OCI-LY7 (cell line): ENCODE measurements around the gene FAM110D. TPM values are rescaled to one million over a fixed set of nuclear protein-coding genes. Genes with fewer than 3 reads are reported as not detected.
A peak's percentile ranks its signal among the peaks of the same experiment; 100 is the strongest.

ENCODE experiments used
- BruUV-seq: library from RNA; stranded (reverse); fragments of 400-500 nt; replicated peaks from 2 replicates; lab custom pipeline; 2021; lab: Mats Ljungman, UMichigan
- CTCF ChIA-PET: fragments of 300-600 bp; sonication (Branson Sonifier 250); formaldehyde crosslinking; loops from one replicate; lab custom pipeline; 2022; ENCODE audit warnings: antibody characterized with exemption; ENCODE audit not compliant: unreplicated experiment; lab: Charles Lee
- POLR2A ChIA-PET: fragments of 300-600 bp; sonication (Branson Sonifier 250); formaldehyde crosslinking; loops from one replicate; lab custom pipeline; 2022; ENCODE audit warnings: antibody characterized with exemption; lab: Charles Lee
- DNase-seq: peaks from one replicate; pipeline ENCODE4 v3.0.0-alpha.2; 2015; ENCODE audit warnings: low spot score
- H2AFZ ChIP-seq: fragments of 200-600 bp; sonication (generic), shearing (Covaris generic); 2 replicates; pipeline ENCODE4 v1.6.1; 2014; ENCODE audit warnings: mild to moderate bottlenecking, antibody characterized with exemption, low read length, moderate library complexity
- H3K27ac ChIP-seq: fragments of 200-600 bp; sonication (generic); 2 replicates; pipeline ENCODE4 v1.5.1; 2014; ENCODE audit warnings: mixed run types, low read depth, mild to moderate bottlenecking, moderate library complexity, low read length, inconsistent platforms; ENCODE audit not compliant: poor library complexity, severe bottlenecking
- H3K36me3 ChIP-seq: fragments of 200-600 bp; sonication (generic); 2 replicates; pipeline ENCODE4 v1.6.1; 2014; ENCODE audit warnings: mild to moderate bottlenecking, antibody characterized with exemption, low read length, moderate library complexity, mixed read lengths; ENCODE audit not compliant: insufficient read depth
- H3K4me1 ChIP-seq: fragments of 200-600 bp; sonication (generic); 2 replicates; pipeline ENCODE4 v1.5.1; 2014; ENCODE audit warnings: mild to moderate bottlenecking, low read length; ENCODE audit not compliant: insufficient read depth, poor library complexity, severe bottlenecking
- H3K4me2 ChIP-seq: fragments of 200-600 bp; sonication (generic); 2 replicates; pipeline ENCODE4 v1.6.1; 2014; ENCODE audit warnings: mild to moderate bottlenecking, low read length
- H3K4me3 ChIP-seq: fragments of 200-600 bp; sonication (generic); 2 replicates; pipeline ENCODE4 v1.5.1; 2014; ENCODE audit warnings: mild to moderate bottlenecking, low read depth, low read length; ENCODE audit not compliant: poor library complexity, severe bottlenecking
- H3K79me2 ChIP-seq: fragments of 200-600 bp; sonication (generic); 2 replicates; pipeline ENCODE4 v1.6.1; 2016; ENCODE audit warnings: low read depth, mild to moderate bottlenecking, low read length, moderate library complexity, mixed read lengths; ENCODE audit not compliant: insufficient read depth
- H3K9me2 ChIP-seq: fragments of 200-600 bp; sonication (generic); 2 replicates; pipeline ENCODE4 v1.6.1; 2016; ENCODE audit warnings: mild to moderate bottlenecking, low read length, mixed read lengths; ENCODE audit not compliant: insufficient read depth
- H3K9me3 ChIP-seq: fragments of 200-600 bp; sonication (generic); 2 replicates; pipeline ENCODE4 v1.6.1; 2014; ENCODE audit warnings: mild to moderate bottlenecking, mixed run types, low read length, mixed read lengths
- H4K20me1 ChIP-seq: fragments of 200-600 bp; sonication (generic); 2 replicates; pipeline ENCODE4 v1.6.1; 2014; ENCODE audit warnings: mild to moderate bottlenecking, antibody characterized with exemption, low read length, moderate library complexity, mixed read lengths; ENCODE audit not compliant: insufficient read depth
- EZH2phosphoT487 ChIP-seq: fragments of 200-600 bp; sonication (generic); IDR thresholded peaks from 2 replicates; pipeline ENCODE4 v1.6.1; 2018; ENCODE audit warnings: low read depth, borderline replicate concordance, mild to moderate bottlenecking, mixed run types, antibody characterized with exemption, low read length, moderate library complexity, mixed read lengths
- intact Hi-C: fragments of 100-400 bp; cut with micrococcal nuclease; formaldehyde crosslinking; loops from one replicate; pipeline ENCODE4 v1.10.0; 2022; ENCODE audit not compliant: unreplicated experiment
- total RNA-seq, 2 experiments: library from RNA; depleted of rRNA in 1 of 2; stranded (reverse); fragments of >200 nt in 1 of 2; shearing (Covaris generic) in 1 of 2; gene quantifications; 2 replicates each; pipeline ENCODE4 v1.2.3, GENCODE V29; 2014 to 2022
- TF ChIP-seq, protein P1 (sequence below): fragments of 200-600 bp; sonication (generic); conservative IDR thresholded peaks from 2 replicates; pipeline ENCODE4 v1.5.1; 2014; ENCODE audit warnings: mild to moderate bottlenecking, antibody characterized with exemption, low read length, moderate library complexity, mixed read lengths

Gene FAM110D
- total RNA-seq, 2 experiments from 2014 or later: 0.11 TPM; not detected in 1

DNA sequence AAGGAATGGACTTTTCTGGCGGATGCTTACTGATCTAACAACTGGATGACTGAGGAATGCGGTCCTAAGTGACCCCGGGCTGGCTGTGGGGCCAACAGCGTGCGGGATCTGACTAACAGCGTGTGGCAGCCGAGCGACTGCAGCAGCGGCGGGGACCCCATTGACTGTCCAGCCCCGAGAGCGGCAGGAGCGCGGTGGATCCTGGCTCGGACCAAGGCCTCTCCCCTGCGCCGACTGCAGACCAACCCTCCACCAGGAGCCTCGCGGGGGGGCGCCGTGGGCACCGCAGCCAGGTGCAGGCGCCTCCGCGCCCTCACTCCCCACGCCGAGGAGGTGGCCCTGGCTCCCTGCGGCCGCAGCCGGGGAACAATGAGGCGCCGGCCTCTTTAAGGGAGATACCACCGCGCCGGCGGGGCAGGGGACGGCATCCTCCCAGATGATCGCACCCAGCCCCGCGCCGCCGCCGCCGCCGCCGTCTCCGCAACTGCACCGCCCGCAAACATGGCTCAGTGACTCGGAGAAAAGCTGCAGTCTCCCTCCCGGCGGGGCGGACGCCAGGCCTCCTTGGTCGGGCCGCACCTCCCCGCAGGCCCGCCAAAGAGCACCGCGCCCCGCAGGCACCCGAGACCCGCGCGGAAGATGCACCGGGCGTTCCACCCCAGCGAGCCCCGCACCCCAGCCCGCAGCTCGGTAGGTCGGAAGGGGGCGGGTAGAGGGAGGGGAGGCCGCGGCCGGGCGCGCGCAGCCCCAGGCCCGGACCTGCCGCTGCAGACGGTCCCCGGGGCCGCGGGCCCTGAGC, 47.9 kb upstream of the FAM110D start:
- Histone ChIP-seq H3K36me3 (peaks cover 18% of the 10 kb centered on the region; the same call in 1 of the 2 replicates), H2AFZ (peak overlapping the region; percentile 54), H3K4me3 (peak overlapping the region; percentile 87), H3K79me2 (peaks cover 15% of the 10 kb centered on the region; the same call in 1 of the 2 replicates), H3K9me2 (no peaks in the 10 kb centered on the region), H4K20me1 (peaks cover 7% of the 10 kb centered on the region; the same call in 1 of the 2 replicates), H3K4me1 (peaks cover 36% of the 10 kb centered on the region), H3K9me3 (no peaks in the 10 kb centered on the region), H3K27ac (peak overlapping the region; percentile 61), H3K4me2 (peak overlapping the region; percentile 92)
- no TSS peak for BruUV-seq
- intact Hi-C loops: loop anchor here (1.0 to 5.0 kb wide), 3 partner anchors 58 to 226 kb away; partner anchors contain the start of genes CEP85 and ZNF593
- TF ChIP-seq, protein P1, sequence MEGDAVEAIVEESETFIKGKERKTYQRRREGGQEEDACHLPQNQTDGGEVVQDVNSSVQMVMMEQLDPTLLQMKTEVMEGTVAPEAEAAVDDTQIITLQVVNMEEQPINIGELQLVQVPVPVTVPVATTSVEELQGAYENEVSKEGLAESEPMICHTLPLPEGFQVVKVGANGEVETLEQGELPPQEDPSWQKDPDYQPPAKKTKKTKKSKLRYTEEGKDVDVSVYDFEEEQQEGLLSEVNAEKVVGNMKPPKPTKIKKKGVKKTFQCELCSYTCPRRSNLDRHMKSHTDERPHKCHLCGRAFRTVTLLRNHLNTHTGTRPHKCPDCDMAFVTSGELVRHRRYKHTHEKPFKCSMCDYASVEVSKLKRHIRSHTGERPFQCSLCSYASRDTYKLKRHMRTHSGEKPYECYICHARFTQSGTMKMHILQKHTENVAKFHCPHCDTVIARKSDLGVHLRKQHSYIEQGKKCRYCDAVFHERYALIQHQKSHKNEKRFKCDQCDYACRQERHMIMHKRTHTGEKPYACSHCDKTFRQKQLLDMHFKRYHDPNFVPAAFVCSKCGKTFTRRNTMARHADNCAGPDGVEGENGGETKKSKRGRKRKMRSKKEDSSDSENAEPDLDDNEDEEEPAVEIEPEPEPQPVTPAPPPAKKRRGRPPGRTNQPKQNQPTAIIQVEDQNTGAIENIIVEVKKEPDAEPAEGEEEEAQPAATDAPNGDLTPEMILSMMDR: no peak
- no peak for TF ChIP-seq EZH2phosphoT487
- peak; percentile 88 for DNase-seq
- POLR2A ChIA-PET: interaction anchor here (0.5 to 0.6 kb wide), 2 partner anchors 25 to 863 kb away, joined by 3 to 4 read pairs; partner anchors contain the start of gene RSRP1
- CTCF ChIA-PET: interaction anchor here (0.6 kb wide), 1 partner anchor 298 kb away, joined by 3 read pairs; no protein-coding TSS in a partner anchor

DNA sequence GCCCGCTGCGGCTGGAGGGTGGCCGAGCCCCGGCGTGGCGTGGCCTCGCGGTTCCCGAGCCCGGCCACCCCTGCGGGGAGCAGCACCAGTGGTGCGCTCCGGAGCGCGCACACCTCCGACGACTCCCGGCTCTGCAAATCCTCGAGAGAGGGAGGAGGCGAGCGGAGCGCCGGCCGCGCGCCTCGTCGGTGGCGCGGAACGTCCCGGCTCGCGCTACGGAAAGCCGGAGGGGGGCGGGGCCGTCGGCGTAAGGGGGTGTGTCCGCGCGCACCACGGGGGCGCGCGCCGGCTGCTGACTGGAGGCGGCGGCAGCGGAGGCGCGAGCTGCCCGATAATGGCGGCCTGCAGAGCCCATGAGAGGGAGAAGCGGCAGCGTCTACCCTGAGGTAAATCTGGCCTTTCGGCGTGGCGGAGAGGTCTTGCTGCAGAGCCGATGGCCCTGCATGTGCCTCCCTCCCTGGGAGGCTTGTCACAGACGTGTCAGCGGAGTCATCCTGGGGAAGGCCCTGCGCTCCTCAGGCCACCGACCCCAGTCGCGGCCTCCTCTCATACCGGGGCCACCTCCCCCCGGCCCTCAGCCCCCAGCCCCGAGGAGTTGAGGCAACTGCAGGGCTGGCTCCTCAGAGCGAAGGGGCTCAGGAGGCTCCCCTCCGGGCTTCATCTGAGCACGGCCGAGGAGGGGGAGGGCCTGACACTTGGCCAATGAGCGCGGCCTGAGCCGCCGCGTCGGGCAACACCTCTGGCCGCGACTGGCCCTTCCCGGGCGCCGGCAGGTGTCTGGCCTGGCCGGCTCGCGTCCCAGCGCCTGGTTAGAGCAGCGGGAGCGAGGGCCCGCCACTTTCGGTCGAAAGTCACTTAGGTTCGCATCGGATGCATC, 47.1 kb upstream of the FAM110D start, which contains the start of gene PDIK1L:
Gene PDIK1L, plus strand, starts transcription at position 295 of the 877 bp plus-strand sequence. CDS start 2,485 bp downstream, outside the sequence.
- Histone ChIP-seq H3K36me3 (peaks cover 18% of the 10 kb centered on the region; the same call in 1 of the 2 replicates), H3K4me2 (peak within 1 kb of the TSS; percentile 98), H2AFZ (peak within 1 kb of the TSS; percentile 81), H3K4me1 (peaks cover 36% of the 10 kb centered on the region), H4K20me1 (peaks cover 7% of the 10 kb centered on the region; the same call in 1 of the 2 replicates), H3K9me2 (no peaks in the 10 kb centered on the region), H3K79me2 (peaks cover 15% of the 10 kb centered on the region; the same call in 1 of the 2 replicates), H3K9me3 (no peaks in the 10 kb centered on the region), H3K27ac (peak within 1 kb of the TSS; percentile 68), H3K4me3 (peak within 1 kb of the TSS; percentile 87)
- DNase-seq: peak; percentile 98
- BruUV-seq: no TSS peak
- TF ChIP-seq EZH2phosphoT487: no peak
- TF ChIP-seq, protein P1: no peak
- POLR2A ChIA-PET: interaction anchor here (0.6 to 2.8 kb wide), 2 partner anchors 12 to 504 kb away, joined by 3 to 12 read pairs; no protein-coding TSS in a partner anchor
- intact Hi-C loops: loop anchor here (1.0 to 5.0 kb wide), 3 partner anchors 58 to 226 kb away; partner anchors contain the start of genes CEP85 and ZNF593
- CTCF ChIA-PET: interaction anchor here (0.6 kb wide), 1 partner anchor 299 kb away, joined by 3 read pairs; no protein-coding TSS in a partner anchor
